GM23338 (cell line): ENCODE data around the gene PRKAA2.
A peak's percentile ranks its signal among the peaks of the same experiment; 100 is the strongest.

Source experiments
- CREB1 ChIP-seq: fragments of 250-450 bp; sonication (Bioruptor Pico); IDR thresholded peaks from 2 replicates; pipeline ENCODE4 v1.5.0; 2020; ENCODE audit warnings: low read depth, mild to moderate bottlenecking, moderate library complexity
- CTCF ChIP-seq, 2 experiments: fragments of 200-600 bp in 1 of 2; sonication (generic) in 1 of 2; conservative IDR thresholded peaks; 2 replicates each; pipeline versions ENCODE4 v1.5.1 to v1.6.1; 2016 to 2017; ENCODE audit warnings: antibody characterized with exemption in 2 of 2, low read depth in 2 of 2, mild to moderate bottlenecking in 2 of 2, moderate library complexity in 1 of 2
- ETS1 ChIP-seq: IDR thresholded peaks from 2 replicates; pipeline ENCODE4 v1.6.1; 2016; ENCODE audit warnings: antibody characterized with exemption
- EZH2 ChIP-seq: fragments of 200-600 bp; sonication (generic); IDR thresholded peaks from one replicate; pipeline ENCODE4 v1.8.0; 2017; ENCODE audit warnings: antibody characterized with exemption, mild to moderate bottlenecking, low read depth; ENCODE audit not compliant: unreplicated experiment
- EZH2phosphoT487 ChIP-seq: fragments of 200-600 bp; sonication (generic); IDR thresholded peaks from one replicate; pipeline ENCODE4 v1.8.1; 2018; ENCODE audit warnings: antibody characterized with exemption; ENCODE audit not compliant: unreplicated experiment
- POLR2AphosphoS5 ChIP-seq: IDR thresholded peaks from 2 replicates; pipeline ENCODE4 v1.6.1; 2016; ENCODE audit warnings: antibody characterized with exemption, low read depth
- REST ChIP-seq: IDR thresholded peaks from one replicate; pipeline ENCODE4 v1.6.1; 2018; ENCODE audit warnings: antibody characterized with exemption; ENCODE audit not compliant: unreplicated experiment
- ZNF114 ChIP-seq: fragments of 250-450 bp; sonication (Bioruptor Pico); IDR thresholded peaks from 2 replicates; pipeline ENCODE4 v1.5.0; 2020; ENCODE audit warnings: mild to moderate bottlenecking, moderate library complexity

- TF ChIP-seq CTCF (conservative IDR thresholded peaks at IDR 0.05; ENCODE audit: low read depth in 2 of 2) (peak; percentile 51 to 83), EZH2phosphoT487 (no peak), EZH2 (no peak), POLR2AphosphoS5 (no peak), CREB1 (CRISPR knock-in tag) (no peak), ZNF114 (CRISPR knock-in tag) (no peak), ETS1 (no peak), REST (no peak)
Measured at GRCh38 chr1:56709269-56709880, 64.3 kb downstream of the PRKAA2 start.
